ENCODE results near the gene TPST2. TPM values are rescaled to one million over a fixed set of nuclear protein-coding genes. Genes with fewer than 3 reads are reported as not detected.

TPST2 gene
- total RNA-seq, 1 donor from 2014 or later, result 26.2 TPM

GRCh38 chr22:26609287-26609686 lies 19.4 kb upstream of the TPST2 start:
- no peak for DNase-seq (ENCODE audit: low read depth)
- no peaks in the 10 kb centered on the region for H3K36me3 ChIP-seq (ENCODE audit: control insufficient read depth, insufficient read depth, low read length)
- H3K27me3 ChIP-seq (ENCODE audit: control insufficient read depth, insufficient read depth, low read length), result peaks cover 26% of the 10 kb centered on the region
- TF ChIP-seq, protein P1, sequence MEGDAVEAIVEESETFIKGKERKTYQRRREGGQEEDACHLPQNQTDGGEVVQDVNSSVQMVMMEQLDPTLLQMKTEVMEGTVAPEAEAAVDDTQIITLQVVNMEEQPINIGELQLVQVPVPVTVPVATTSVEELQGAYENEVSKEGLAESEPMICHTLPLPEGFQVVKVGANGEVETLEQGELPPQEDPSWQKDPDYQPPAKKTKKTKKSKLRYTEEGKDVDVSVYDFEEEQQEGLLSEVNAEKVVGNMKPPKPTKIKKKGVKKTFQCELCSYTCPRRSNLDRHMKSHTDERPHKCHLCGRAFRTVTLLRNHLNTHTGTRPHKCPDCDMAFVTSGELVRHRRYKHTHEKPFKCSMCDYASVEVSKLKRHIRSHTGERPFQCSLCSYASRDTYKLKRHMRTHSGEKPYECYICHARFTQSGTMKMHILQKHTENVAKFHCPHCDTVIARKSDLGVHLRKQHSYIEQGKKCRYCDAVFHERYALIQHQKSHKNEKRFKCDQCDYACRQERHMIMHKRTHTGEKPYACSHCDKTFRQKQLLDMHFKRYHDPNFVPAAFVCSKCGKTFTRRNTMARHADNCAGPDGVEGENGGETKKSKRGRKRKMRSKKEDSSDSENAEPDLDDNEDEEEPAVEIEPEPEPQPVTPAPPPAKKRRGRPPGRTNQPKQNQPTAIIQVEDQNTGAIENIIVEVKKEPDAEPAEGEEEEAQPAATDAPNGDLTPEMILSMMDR (IDR thresholded peaks at IDR 0.05; ENCODE audit: insufficient read depth, low read length, poor library complexity, severe bottlenecking), result no peak
- no peak overlapping the region for H3K4me3 ChIP-seq (ENCODE audit: low read depth, low read length)

- Histone ChIP-seq H3K4me3 (ENCODE audit: low read depth, low read length) (no peak overlapping the region), H3K27me3 (ENCODE audit: control insufficient read depth, insufficient read depth, low read length) (peaks cover 19% of the 10 kb centered on the region), H3K36me3 (ENCODE audit: control insufficient read depth, insufficient read depth, low read length) (no peaks in the 10 kb centered on the region)
- DNase-seq (ENCODE audit: low read depth), result no peak
- TF ChIP-seq, protein P1 (IDR thresholded peaks at IDR 0.05; ENCODE audit: insufficient read depth, low read length, poor library complexity, severe bottlenecking), result no peak
These were observed 18.2 kb upstream of the TPST2 start for GRCh38 chr22:26608129-26608528.

- TF ChIP-seq, protein P1 (IDR thresholded peaks at IDR 0.05; ENCODE audit: insufficient read depth, low read length, poor library complexity, severe bottlenecking), result no peak
- no peak for DNase-seq (ENCODE audit: low read depth)
- Histone ChIP-seq H3K4me3 (ENCODE audit: low read depth, low read length) (no peak overlapping the region), H3K27me3 (ENCODE audit: control insufficient read depth, insufficient read depth, low read length) (peaks cover 5% of the 10 kb centered on the region), H3K36me3 (ENCODE audit: control insufficient read depth, insufficient read depth, low read length) (no peaks in the 10 kb centered on the region)
These were observed 16.7 kb upstream of the TPST2 start for GRCh38 chr22:26606611-26607010.

- TF ChIP-seq, protein P1 (IDR thresholded peaks at IDR 0.05; ENCODE audit: insufficient read depth, low read length, poor library complexity, severe bottlenecking), result no peak
- Histone ChIP-seq H3K36me3 (ENCODE audit: control insufficient read depth, insufficient read depth, low read length) (no peaks in the 10 kb centered on the region), H3K27me3 (ENCODE audit: control insufficient read depth, insufficient read depth, low read length) (peaks cover 5% of the 10 kb centered on the region), H3K4me3 (ENCODE audit: low read depth, low read length) (no peak overlapping the region)
- no peak for DNase-seq (ENCODE audit: low read depth)
These were observed 14.4 kb upstream of the TPST2 start for GRCh38 chr22:26604368-26604767.

DNA sequence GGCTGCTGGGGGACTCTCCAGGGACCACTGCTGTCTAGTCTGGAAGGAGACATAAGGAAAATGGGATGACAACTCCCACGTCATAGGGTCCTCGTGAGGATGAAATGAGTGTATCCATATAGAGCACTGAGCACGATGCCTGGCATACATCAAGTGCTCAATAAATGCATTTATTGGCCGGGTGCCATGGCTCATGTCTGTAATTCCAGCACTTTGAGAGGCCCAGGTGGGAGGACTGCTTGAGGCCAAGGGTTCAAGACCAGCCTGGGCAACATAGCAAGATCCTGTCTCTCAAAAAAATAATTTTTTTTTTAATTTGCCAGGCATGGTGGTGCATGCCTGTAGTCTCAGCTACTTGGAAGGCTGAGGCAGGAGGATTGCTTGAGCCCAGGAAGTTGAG lies 12.2 kb upstream of the TPST2 start:
- TF ChIP-seq, protein P1 (IDR thresholded peaks at IDR 0.05; ENCODE audit: insufficient read depth, low read length, poor library complexity, severe bottlenecking), result no peak
- no peak for DNase-seq (ENCODE audit: low read depth)
- H3K27me3 ChIP-seq (ENCODE audit: control insufficient read depth, insufficient read depth, low read length), result peaks cover 3% of the 10 kb centered on the region
- H3K36me3 ChIP-seq (ENCODE audit: control insufficient read depth, insufficient read depth, low read length), result no peaks in the 10 kb centered on the region
- no peak overlapping the region for H3K4me3 ChIP-seq (ENCODE audit: low read depth, low read length)

DNA sequence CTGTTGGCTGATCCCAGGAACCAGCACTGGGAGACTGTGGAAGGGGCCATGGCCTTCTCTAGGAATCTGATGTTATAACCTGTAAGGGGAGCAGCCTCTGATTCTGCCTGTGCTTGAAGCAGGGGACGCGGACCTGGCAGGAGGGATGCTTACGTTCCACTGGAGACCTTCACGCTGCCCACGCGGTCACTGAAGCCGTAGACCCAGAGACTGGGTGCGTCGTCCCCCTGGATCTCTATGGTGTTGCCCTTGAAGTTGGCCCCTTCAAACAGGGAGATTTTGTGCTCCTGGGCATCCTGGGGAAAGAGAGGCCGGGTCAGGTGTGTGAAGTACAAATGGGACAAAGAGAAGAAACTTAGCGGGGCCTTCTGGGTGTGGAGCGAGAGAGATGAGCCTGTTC lies 11.8 kb upstream of the TPST2 start:
- Histone ChIP-seq H3K36me3 (ENCODE audit: control insufficient read depth, insufficient read depth, low read length) (no peaks in the 10 kb centered on the region), H3K27me3 (ENCODE audit: control insufficient read depth, insufficient read depth, low read length) (peaks cover 7% of the 10 kb centered on the region), H3K4me3 (ENCODE audit: low read depth, low read length) (no peak overlapping the region)
- no peak for DNase-seq (ENCODE audit: low read depth)
- TF ChIP-seq, protein P1 (IDR thresholded peaks at IDR 0.05; ENCODE audit: insufficient read depth, low read length, poor library complexity, severe bottlenecking), result no peak
